ENCODE measurements around the gene GGCX.
"Not testable (repeated sequence)": the region's sequence is repeated elsewhere in the genome, so short reads cannot be mapped to it uniquely, and the experiment has no call there.

GGCX gene

GRCh38 chr2:85545780-85546240, 15.5 kb downstream of the GGCX start:
- no peak for TF ChIP-seq CTCF (IDR thresholded peaks at IDR 0.05; ENCODE audit: low read length, missing control alignments)
- DNase-seq (ENCODE audit: low read depth) = no peak
- no peak overlapping the region for H3K4me3 ChIP-seq (replicated peaks; ENCODE audit: low read depth, low read length)

GRCh38 chr2:85544915-85545779, 16.1 kb downstream of the GGCX start:
- DNase-seq (ENCODE audit: low read depth); H3K4me3 ChIP-seq (replicated peaks; ENCODE audit: low read depth, low read length): not testable (repeated sequence)

- DNase-seq (ENCODE audit: low read depth); H3K4me3 ChIP-seq (replicated peaks; ENCODE audit: low read depth, low read length): not testable (repeated sequence)
Observed at GRCh38 chr2:85544254-85544691, 17.0 kb downstream of the GGCX start.

- TF ChIP-seq CTCF (IDR thresholded peaks at IDR 0.05; ENCODE audit: low read length, missing control alignments) = no peak
- H3K4me3 ChIP-seq (replicated peaks; ENCODE audit: low read depth, low read length) = no peak overlapping the region
- DNase-seq (ENCODE audit: low read depth) = no peak
Observed at GRCh38 chr2:85542777-85543176, 18.5 kb downstream of the GGCX start.

GRCh38 chr2:85541753-85542457, 19.4 kb downstream of the GGCX start:
- no peak for DNase-seq (ENCODE audit: low read depth)
- H3K4me3 ChIP-seq (replicated peaks; ENCODE audit: low read depth, low read length) = peak overlapping the region; percentile 95
- no peak for TF ChIP-seq CTCF (IDR thresholded peaks at IDR 0.05; ENCODE audit: low read length, missing control alignments)

- no peak for TF ChIP-seq CTCF (IDR thresholded peaks at IDR 0.05; ENCODE audit: low read length, missing control alignments)
- H3K4me3 ChIP-seq (replicated peaks; ENCODE audit: low read depth, low read length) = peak overlapping the region; percentile 95
- DNase-seq (ENCODE audit: low read depth) = no peak
Observed at GRCh38 chr2:85541262-85541661, 20.0 kb downstream of the GGCX start.

- no peak for TF ChIP-seq CTCF (IDR thresholded peaks at IDR 0.05; ENCODE audit: low read length, missing control alignments)
- H3K4me3 ChIP-seq (replicated peaks; ENCODE audit: low read depth, low read length) = peak overlapping the region; percentile 95
- DNase-seq (ENCODE audit: low read depth) = peak; percentile 34
Observed at GRCh38 chr2:85540133-85540648, 21.1 kb downstream of the GGCX start.

Data from fibroblast of pulmonary artery (primary cell).